Esophagus squamous epithelium (tissue), 5 donors: ENCODE measurements around the gene NRXN2. TPM values are rescaled to one million over a fixed set of nuclear protein-coding genes. Genes with fewer than 3 reads are reported as not detected.

Source experiments
- DNase-seq: peaks from one replicate; lab custom pipeline; 2025; lab: John Stamatoyannopoulos, UW
- H3K27ac ChIP-seq, 4 donors: fragments of 200-600 bp; sonication (generic); one replicate each; pipeline ENCODE4 v1.5.1; 2016 to 2019; ENCODE audit warnings: mild to moderate bottlenecking in 1 of 4
- H3K27me3 ChIP-seq, 4 donors: fragments of 200-600 bp; sonication (generic); 1 replicate in 3 of 4; 2 replicates in 1 of 4; pipeline versions ENCODE4 v1.5.1 to v1.6.0; 2017 to 2021; ENCODE audit warnings: antibody characterized with exemption in 1 of 4
- H3K36me3 ChIP-seq, 3 donors: fragments of 200-600 bp; sonication (generic); one replicate each; pipeline ENCODE4 v1.5.1; 2016 to 2019
- H3K4me1 ChIP-seq, 3 donors: fragments of 200-600 bp; sonication (generic); one replicate each; pipeline ENCODE4 v1.5.1; 2017 to 2019
- H3K4me3 ChIP-seq, 4 donors: fragments of 200-600 bp; sonication (generic); 1 replicate in 3 of 4; 2 replicates in 1 of 4; pipeline ENCODE4 v1.5.1; 2016 to 2019; ENCODE audit warnings: mild to moderate bottlenecking in 2 of 4, moderate library complexity in 1 of 4
- H3K9me3 ChIP-seq, 3 donors: fragments of 200-600 bp; sonication (generic); one replicate each; pipeline ENCODE4 v1.5.1; 2016 to 2019
- CTCF ChIP-seq, 6 experiments: fragments of 450-650 bp in 4 of 6; fragments of 200-600 bp in 2 of 6; sonication (generic) in 2 of 6; IDR thresholded peaks; one replicate each; pipeline ENCODE4 v1.5.1; 2016 to 2019; ENCODE audit warnings: antibody characterized with exemption in 6 of 6, mild to moderate bottlenecking in 4 of 6, moderate library complexity in 4 of 6
- POLR2A ChIP-seq, 4 donors: fragments of 450-650 bp; IDR thresholded peaks; one replicate each; pipeline ENCODE4 v1.6.1; 2017; ENCODE audit warnings: antibody characterized with exemption in 4 of 4, mild to moderate bottlenecking in 4 of 4, moderate library complexity in 3 of 4
- WGBS, 2 donors: methylation state at CpG; one replicate each; pipeline ENCODE4 v1.1.5; 2018; 5-methylcytosine and 5-hydroxymethylcytosine counted together
- intact Hi-C: fragments of 100-400 bp; cut with DNase I; formaldehyde crosslinking; loops from one replicate; pipeline ENCODE4 v1.15.0; 2022
- total RNA-seq, 4 donors: library from RNA; depleted of rRNA; stranded (reverse); fragments of >200 nt; gene quantifications; one replicate each; pipeline ENCODE4 v1.1.0, GENCODE V29; 2016
- donor health status: DM: yes; HTN: yes; CAD: no.

The NRXN2 gene
- total RNA-seq, 4 donors from 2014 or later = 0.38 TPM; not detected in 3

GRCh38 chr11:64611869-64612646 lies 110.9 kb downstream of the NRXN2 start:
- H3K27ac ChIP-seq = no peak overlapping the region
- 49 to 62% methylated on average over 4 of the region's 11 CpGs for WGBS, 2 donors
- intact Hi-C loops = no loop called here
- DNase-seq = no peak
- no peak overlapping the region for H3K4me3 ChIP-seq
- TF ChIP-seq CTCF (IDR thresholded peaks at IDR 0.05) (no peak), POLR2A (IDR thresholded peaks at IDR 0.05) (no peak)
- peaks cover 0 to 27% (median 0%) of the 10 kb centered on the region in 4 donors for H3K27me3 ChIP-seq
- H3K36me3 ChIP-seq = no peaks in the 10 kb centered on the region
- peaks cover 4 to 9% (median 4%) of the 10 kb centered on the region in 3 donors for H3K4me1 ChIP-seq
- no peaks in the 10 kb centered on the region for H3K9me3 ChIP-seq

- Histone ChIP-seq H3K4me1 (peaks cover 4 to 9% (median 4%) of the 10 kb centered on the region in 3 donors), H3K27me3 (peaks cover 0 to 36% (median 0%) of the 10 kb centered on the region in 4 donors), H3K9me3 (no peaks in the 10 kb centered on the region), H3K4me3 (no peak overlapping the region), H3K27ac (no peak overlapping the region), H3K36me3 (no peaks in the 10 kb centered on the region)
- WGBS, 2 donors = 50% methylated on average over 1 of the region's 2 CpGs; no CpG with 5 or more reads in 1 of the 2 donors
- intact Hi-C loops = no loop called here
- DNase-seq = no peak
- TF ChIP-seq POLR2A (IDR thresholded peaks at IDR 0.05) = no peak
- no peak for TF ChIP-seq CTCF (IDR thresholded peaks at IDR 0.05)
These were observed 111.8 kb downstream of the NRXN2 start for GRCh38 chr11:64611176-64611575.

GRCh38 chr11:64610596-64610995 lies 112.4 kb downstream of the NRXN2 start:
- Histone ChIP-seq H3K4me1 (peaks cover 4 to 9% (median 4%) of the 10 kb centered on the region in 3 donors), H3K27ac (no peak overlapping the region), H3K4me3 (no peak overlapping the region), H3K36me3 (no peaks in the 10 kb centered on the region), H3K9me3 (no peaks in the 10 kb centered on the region), H3K27me3 (peaks cover 0 to 42% (median 0%) of the 10 kb centered on the region in 4 donors)
- intact Hi-C loops = no loop called here
- TF ChIP-seq POLR2A (IDR thresholded peaks at IDR 0.05) (no peak), CTCF (IDR thresholded peaks at IDR 0.05) (no peak)
- no peak for DNase-seq
- WGBS, 2 donors = 100% methylated on average over 3 of the region's 3 CpGs; no CpG with 5 or more reads in 1 of the 2 donors

GRCh38 chr11:64609436-64610047 lies 113.5 kb downstream of the NRXN2 start:
- peaks cover 0 to 49% (median 0%) of the 10 kb centered on the region in 4 donors for H3K27me3 ChIP-seq
- H3K4me3 ChIP-seq = no peak overlapping the region
- intact Hi-C loops = no loop called here
- WGBS, 2 donors = 73 to 100% methylated on average over 1 to 5 of the region's 5 CpGs
- TF ChIP-seq CTCF (IDR thresholded peaks at IDR 0.05) (no peak), POLR2A (IDR thresholded peaks at IDR 0.05) (no peak)
- no peaks in the 10 kb centered on the region for H3K9me3 ChIP-seq
- DNase-seq = no peak
- no peaks in the 10 kb centered on the region for H3K36me3 ChIP-seq
- peaks cover 4 to 9% (median 4%) of the 10 kb centered on the region in 3 donors for H3K4me1 ChIP-seq
- H3K27ac ChIP-seq = no peak overlapping the region

- 62 to 72% methylated on average over 11 to 12 of the region's 12 CpGs for whole genome bisulfite sequencing, 2 donors
- intact Hi-C loops = no loop called here
- H3K36me3 ChIP-seq = no peaks in the 10 kb centered on the region
- no peak overlapping the region for H3K4me3 ChIP-seq
- H3K27me3 ChIP-seq = peaks cover 0 to 49% (median 0%) of the 10 kb centered on the region in 4 donors
- TF ChIP-seq POLR2A (IDR thresholded peaks at IDR 0.05) = no peak
- TF ChIP-seq CTCF (IDR thresholded peaks at IDR 0.05) = no peak
- H3K4me1 ChIP-seq = peaks cover 4 to 9% (median 4%) of the 10 kb centered on the region in 3 donors
- H3K9me3 ChIP-seq = no peaks in the 10 kb centered on the region
- no peak overlapping the region for H3K27ac ChIP-seq
- DNase-seq = no peak
These were observed 114.4 kb downstream of the NRXN2 start for GRCh38 chr11:64608636-64609035.
